GM12878 (cell line): Measurements from ENCODE around the gene AGAP3. TPM values are rescaled to one million over a fixed set of nuclear protein-coding genes. Genes with fewer than 3 reads are reported as not detected.

Experiments
- ATAC-seq: fragments of 200-7000 bp; cut with Tn5 transposase; 3 replicates; pipeline ENCODE4 v1.9.1; 2020; ENCODE audit warnings: mild to moderate bottlenecking, moderate library complexity
- BruUV-seq: library from RNA; stranded (reverse); fragments of 400-500 nt; replicated peaks from 2 replicates; lab custom pipeline; 2021; lab: Mats Ljungman, UMichigan
- CTCF ChIA-PET: fragments of 300-600 bp; sonication (Branson Sonifier 250); formaldehyde crosslinking; extraction: SDS; loops from one replicate; lab custom pipeline; 2021; ENCODE audit warnings: inconsistent platforms; lab: Yijun Ruan, JAX
- POLR2A ChIA-PET: fragments of 350-600 bp; formaldehyde crosslinking; extraction: SDS; loops from one replicate; lab custom pipeline; 2021; ENCODE audit warnings: inconsistent platforms; lab: Charles Lee
- RAD21 ChIA-PET: fragments of 300-600 bp; sonication (Branson Sonifier 250); formaldehyde crosslinking; loops from one replicate; lab custom pipeline; 2023; ENCODE audit warnings: antibody characterized with exemption; ENCODE audit not compliant: unreplicated experiment; lab: Charles Lee
- SMC1A ChIA-PET: fragments of 300-600 bp; sonication (Branson Sonifier 250); formaldehyde crosslinking; loops from one replicate; lab custom pipeline; 2023; ENCODE audit not compliant: unreplicated experiment, uncharacterized antibody; lab: Charles Lee
- DNase-seq: peaks from one replicate; pipeline ENCODE4 v3.0.0-alpha.2; 2011; ENCODE audit warnings: low read depth, low spot score
- FAIRE-seq: peaks from 3 replicates; lab custom pipeline; 2011; peaks lifted over from hg19 to GRCh38; lab: Jason Lieb, UNC
- H2AFZ ChIP-seq: 2 replicates; pipeline ENCODE4 v1.6.0; 2011; ENCODE audit warnings: low read depth, low read length, control low read depth; ENCODE audit not compliant: control insufficient read depth
- H3K27ac ChIP-seq: 2 replicates; pipeline ENCODE4 v1.5.1; 2011; ENCODE audit warnings: control low read depth; ENCODE audit not compliant: control insufficient read depth, insufficient read depth
- H3K27me3 ChIP-seq, 2 experiments: replicated peaks in 1 of 2; 2 replicates each; pipeline versions ENCODE4 v1.6.0 to v1.6.1; 2011; ENCODE audit warnings: low read length in 1 of 2; ENCODE audit not compliant: control insufficient read depth in 2 of 2, insufficient read depth in 2 of 2
- H3K36me3 ChIP-seq, 2 experiments: 2 replicates each; pipeline ENCODE4 v1.5.1; 2011; ENCODE audit warnings: low read length in 1 of 2; ENCODE audit not compliant: control insufficient read depth in 2 of 2, insufficient read depth in 2 of 2
- H3K4me1 ChIP-seq: 2 replicates; pipeline ENCODE4 v1.6.1; 2011; ENCODE audit warnings: mild to moderate bottlenecking, low read length, moderate library complexity, mixed read lengths; ENCODE audit not compliant: control insufficient read depth, insufficient read depth
- H3K4me2 ChIP-seq: 2 replicates; pipeline ENCODE4 v1.6.0; 2011; ENCODE audit warnings: control low read depth; ENCODE audit not compliant: control insufficient read depth, insufficient read depth
- H3K4me3 ChIP-seq: fragments of 200-600 bp; sonication (generic); 2 replicates; pipeline ENCODE4 v1.5.1; 2016
- H3K79me2 ChIP-seq: 2 replicates; pipeline ENCODE4 v1.6.0; 2011; ENCODE audit warnings: low read length; ENCODE audit not compliant: control insufficient read depth, insufficient read depth
- H3K9ac ChIP-seq: 2 replicates; pipeline ENCODE4 v1.8.0; 2011; ENCODE audit warnings: low read length, control low read depth, mixed read lengths; ENCODE audit not compliant: control insufficient read depth, insufficient read depth
- H3K9me3 ChIP-seq: replicated peaks from 3 replicates; pipeline ENCODE4 v1.5.1; 2011; ENCODE audit warnings: mild to moderate bottlenecking, low read length; ENCODE audit not compliant: control insufficient read depth, insufficient read depth
- H4K20me1 ChIP-seq: 2 replicates; pipeline ENCODE4 v1.6.0; 2011; ENCODE audit not compliant: control insufficient read depth, insufficient read depth
- DPF2 ChIP-seq: fragments of 450-650 bp; IDR thresholded peaks from 2 replicates; pipeline ENCODE4 v1.6.1; 2017; ENCODE audit warnings: mild to moderate bottlenecking
- E2F4 ChIP-seq: IDR thresholded peaks from 2 replicates; pipeline ENCODE4 v1.6.1; 2012; ENCODE audit warnings: low read depth, low read length, improper control_type of control experiment
- IRF5 ChIP-seq: fragments of 450-650 bp; IDR thresholded peaks from 2 replicates; pipeline ENCODE4 v1.6.1; 2017; ENCODE audit warnings: borderline replicate concordance
- NFYA ChIP-seq: IDR thresholded peaks from 2 replicates; pipeline ENCODE4 v1.6.1; 2011; ENCODE audit warnings: low read depth, mild to moderate bottlenecking, low read length, improper control_type of control experiment, borderline replicate concordance
- PAX5 ChIP-seq: IDR thresholded peaks from 2 replicates; pipeline ENCODE4 v1.6.1; 2011; ENCODE audit warnings: low read depth, low read length, borderline replicate concordance
- PBX3 ChIP-seq: IDR thresholded peaks from 2 replicates; pipeline ENCODE4 v1.6.1; 2011; ENCODE audit warnings: mild to moderate bottlenecking, low read depth, low read length, moderate library complexity; ENCODE audit not compliant: insufficient replicate concordance
- RAD51 ChIP-seq: fragments of 450-650 bp; IDR thresholded peaks from 2 replicates; pipeline ENCODE4 v1.6.1; 2016; ENCODE audit warnings: moderate library complexity, mild to moderate bottlenecking, inconsistent platforms
- TARDBP ChIP-seq: IDR thresholded peaks from 2 replicates; pipeline ENCODE4 v1.6.1; 2016; ENCODE audit warnings: borderline replicate concordance
- WGBS: methylation state at CpG from one replicate; pipeline ENCODE4 v1.1.6; 2016; ENCODE audit warnings: low lambda C conversion rate; ENCODE audit not compliant: insufficient replicate concordance, insufficient coverage; ENCODE audit errors: missing lambda C conversion rate; 5-methylcytosine and 5-hydroxymethylcytosine counted together
- in situ Hi-C: fragments of 300-500 bp; cut with MboI; formaldehyde crosslinking; loops from 9 replicates; pipeline ENCODE4 v1.14.3; 2018; ENCODE audit warnings: mixed read lengths
- intact Hi-C: fragments of 100-400 bp; cut with micrococcal nuclease; formaldehyde crosslinking; loops from one replicate; pipeline ENCODE4 v1.14.2; 2022; ENCODE audit not compliant: unreplicated experiment
- polyA plus RNA-seq, 11 experiments: library from polyadenylated mRNA; depleted of rRNA in 4 of 11; unstranded in 6 of 11; stranded (reverse) in 5 of 11; fragments of >200 nt; fragmentation: Nextera tagmentation in 4 of 11; fragmentation: Illumina TruSeq in 1 of 11; extraction: Ambion mirVana in 4 of 11; extraction: Trizol in 1 of 11; gene quantifications; 1 replicate in 1 of 11; 2 replicates in 10 of 11; pipeline versions ENCODE4 v1.2.1 to v1.2.3, GENCODE V29; 2011 to 2016; ENCODE audit warnings: inconsistent platforms in 2 of 11, missing spikeins in 2 of 11, low read depth in 1 of 11
- total RNA-seq, 4 experiments: library from RNA; depleted of rRNA in 3 of 4; stranded (reverse); fragments of >200 nt in 3 of 4; fragmentation: Illumina TruSeq in 1 of 4; extraction: Trizol in 1 of 4; gene quantifications; 2 replicates each; pipeline versions ENCODE4 v1.2.1 to v1.2.3, GENCODE V29; 2013 to 2021

AGAP3 gene
- total and polyA plus RNA-seq, 10 of the 15 experiments (the other 5 are each of a cell fraction or from before 2014, with no cell fraction given), result 1.8 to 68.1 (median 15.7) TPM

DNA sequence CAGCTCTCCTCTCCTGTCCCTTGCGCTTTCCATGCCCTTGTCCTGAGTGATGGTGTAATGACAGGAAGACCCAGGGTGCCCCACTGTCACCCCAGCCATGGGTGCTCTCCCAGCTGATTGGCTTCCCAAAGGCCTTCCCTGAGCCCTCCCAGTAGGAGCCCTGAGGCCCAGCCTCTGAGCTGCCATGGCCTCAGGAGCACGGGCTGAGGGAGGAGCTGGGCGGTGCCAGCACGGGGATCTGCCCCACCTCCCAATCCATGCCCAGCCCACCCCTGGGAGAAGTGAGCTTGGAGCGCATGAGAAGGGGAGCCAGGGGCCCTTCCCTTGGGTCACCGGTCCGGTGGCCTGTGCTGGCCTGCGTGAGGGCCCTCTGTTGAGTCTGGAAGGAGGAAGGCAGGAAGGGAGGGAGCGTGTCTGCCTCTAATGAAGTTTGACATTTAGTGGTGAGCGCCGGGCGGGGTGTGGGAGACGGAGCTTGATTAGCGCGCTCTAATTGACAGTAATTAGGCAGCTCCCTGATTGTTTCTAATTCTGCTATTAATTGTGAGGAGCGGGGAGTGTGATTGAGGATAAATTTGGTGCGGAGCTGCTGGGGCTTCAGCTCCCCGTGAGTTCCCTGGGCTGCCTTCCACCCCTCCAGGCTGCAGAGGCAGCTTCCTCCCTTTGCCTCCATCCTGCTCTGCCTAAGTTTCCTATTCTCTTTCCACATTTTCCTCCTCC is 53.0 kb downstream of the AGAP3 start:
- WGBS, result 91% methylated on average over 18 of the region's 18 CpGs
- no peak overlapping the region for H3K4me2 ChIP-seq
- DNase-seq, result no peak
- TF ChIP-seq NFYA (no peak), E2F4 (no peak), RAD51 (no peak), PAX5 (no peak), DPF2 (no peak), IRF5 (no peak), TARDBP (no peak), PBX3 (no peak)
- ChIA-PET POLR2A (no interaction called here), CTCF (no interaction called here), SMC1A (no interaction called here), RAD21 (no interaction called here)
- H3K27ac ChIP-seq, result no peak overlapping the region
- H3K9me3 ChIP-seq, result no peaks in the 10 kb centered on the region
- H2AFZ ChIP-seq, result no peak overlapping the region
- H4K20me1 ChIP-seq, result no peaks in the 10 kb centered on the region
- no peaks in the 10 kb centered on the region for H3K79me2 ChIP-seq
- in situ Hi-C loops, result no loop called here
- no peak for FAIRE-seq
- no peak overlapping the region for H3K9ac ChIP-seq
- no peak overlapping the region for H3K4me3 ChIP-seq
- H3K27me3 ChIP-seq, result no peaks in the 10 kb centered on the region
- no peaks in the 10 kb centered on the region for H3K4me1 ChIP-seq
- intact Hi-C loops, result no loop called here
- H3K36me3 ChIP-seq, result peaks cover 5 to 6% of the 10 kb centered on the region in 2 experiments; a peak in 3 of 4 replicates
- ATAC-seq, result no peak
- no TSS peak for BruUV-seq
